Measurements from ENCODE around the gene SNTG2. TPM values are rescaled to one million over a fixed set of nuclear protein-coding genes. Genes with fewer than 3 reads are reported as not detected.

The SNTG2 gene
- total RNA-seq, 1 experiment from 2014 or later = 20.5 TPM

GRCh38 chr2:1192121-1192520, 241.5 kb downstream of the SNTG2 start (continued):
- TF ChIP-seq NR2C2 (CRISPR knock-in tag; IDR thresholded peaks at IDR 0.05) (no peak), GABPB1 (CRISPR knock-in tag; IDR thresholded peaks at IDR 0.05) (no peak), TEAD4 (CRISPR knock-in tag; IDR thresholded peaks at IDR 0.05) (no peak), ERG (CRISPR knock-in tag; IDR thresholded peaks at IDR 0.05) (no peak)
- TF ChIP-seq, protein P1, sequence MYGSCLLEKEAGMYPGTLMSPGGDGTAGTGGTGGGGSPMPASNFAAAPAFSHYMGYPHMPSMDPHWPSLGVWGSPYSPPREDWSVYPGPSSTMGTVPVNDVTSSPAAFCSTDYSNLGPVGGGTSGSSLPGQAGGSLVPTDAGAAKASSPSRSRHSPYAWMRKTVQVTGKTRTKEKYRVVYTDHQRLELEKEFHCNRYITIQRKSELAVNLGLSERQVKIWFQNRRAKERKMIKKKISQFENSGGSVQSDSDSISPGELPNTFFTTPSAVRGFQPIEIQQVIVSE (CRISPR knock-in tag; IDR thresholded peaks at IDR 0.05; ENCODE audit: borderline replicate concordance) = no peak
- TF ChIP-seq, protein P2, sequence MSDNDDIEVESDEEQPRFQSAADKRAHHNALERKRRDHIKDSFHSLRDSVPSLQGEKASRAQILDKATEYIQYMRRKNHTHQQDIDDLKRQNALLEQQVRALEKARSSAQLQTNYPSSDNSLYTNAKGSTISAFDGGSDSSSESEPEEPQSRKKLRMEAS (CRISPR knock-in tag; IDR thresholded peaks at IDR 0.05) = no peak

- TF ChIP-seq FOXJ3 (CRISPR knock-in tag; IDR thresholded peaks at IDR 0.05; ENCODE audit: borderline replicate concordance) (no peak), TCF7 (CRISPR knock-in tag; IDR thresholded peaks at IDR 0.05; ENCODE audit: low read depth) (no peak), TEAD1 (CRISPR knock-in tag; IDR thresholded peaks at IDR 0.05) (no peak), AR (CRISPR knock-in tag; IDR thresholded peaks at IDR 0.05) (no peak), PRRX2 (CRISPR knock-in tag; IDR thresholded peaks at IDR 0.05) (no peak), MXD4 (CRISPR knock-in tag; IDR thresholded peaks at IDR 0.05; ENCODE audit: borderline replicate concordance) (no peak), NR3C1 (CRISPR knock-in tag; conservative IDR thresholded peaks at IDR 0.05; ENCODE audit: low read depth) (no peak), E2F5 (CRISPR knock-in tag; IDR thresholded peaks at IDR 0.05) (no peak)
- TF ChIP-seq, protein P3, sequence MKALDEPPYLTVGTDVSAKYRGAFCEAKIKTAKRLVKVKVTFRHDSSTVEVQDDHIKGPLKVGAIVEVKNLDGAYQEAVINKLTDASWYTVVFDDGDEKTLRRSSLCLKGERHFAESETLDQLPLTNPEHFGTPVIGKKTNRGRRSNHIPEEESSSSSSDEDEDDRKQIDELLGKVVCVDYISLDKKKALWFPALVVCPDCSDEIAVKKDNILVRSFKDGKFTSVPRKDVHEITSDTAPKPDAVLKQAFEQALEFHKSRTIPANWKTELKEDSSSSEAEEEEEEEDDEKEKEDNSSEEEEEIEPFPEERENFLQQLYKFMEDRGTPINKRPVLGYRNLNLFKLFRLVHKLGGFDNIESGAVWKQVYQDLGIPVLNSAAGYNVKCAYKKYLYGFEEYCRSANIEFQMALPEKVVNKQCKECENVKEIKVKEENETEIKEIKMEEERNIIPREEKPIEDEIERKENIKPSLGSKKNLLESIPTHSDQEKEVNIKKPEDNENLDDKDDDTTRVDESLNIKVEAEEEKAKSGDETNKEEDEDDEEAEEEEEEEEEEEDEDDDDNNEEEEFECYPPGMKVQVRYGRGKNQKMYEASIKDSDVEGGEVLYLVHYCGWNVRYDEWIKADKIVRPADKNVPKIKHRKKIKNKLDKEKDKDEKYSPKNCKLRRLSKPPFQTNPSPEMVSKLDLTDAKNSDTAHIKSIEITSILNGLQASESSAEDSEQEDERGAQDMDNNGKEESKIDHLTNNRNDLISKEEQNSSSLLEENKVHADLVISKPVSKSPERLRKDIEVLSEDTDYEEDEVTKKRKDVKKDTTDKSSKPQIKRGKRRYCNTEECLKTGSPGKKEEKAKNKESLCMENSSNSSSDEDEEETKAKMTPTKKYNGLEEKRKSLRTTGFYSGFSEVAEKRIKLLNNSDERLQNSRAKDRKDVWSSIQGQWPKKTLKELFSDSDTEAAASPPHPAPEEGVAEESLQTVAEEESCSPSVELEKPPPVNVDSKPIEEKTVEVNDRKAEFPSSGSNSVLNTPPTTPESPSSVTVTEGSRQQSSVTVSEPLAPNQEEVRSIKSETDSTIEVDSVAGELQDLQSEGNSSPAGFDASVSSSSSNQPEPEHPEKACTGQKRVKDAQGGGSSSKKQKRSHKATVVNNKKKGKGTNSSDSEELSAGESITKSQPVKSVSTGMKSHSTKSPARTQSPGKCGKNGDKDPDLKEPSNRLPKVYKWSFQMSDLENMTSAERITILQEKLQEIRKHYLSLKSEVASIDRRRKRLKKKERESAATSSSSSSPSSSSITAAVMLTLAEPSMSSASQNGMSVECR (CRISPR knock-in tag; IDR thresholded peaks at IDR 0.05; ENCODE audit: borderline replicate concordance) = no peak
Measured at GRCh38 chr2:1193801-1194200, 243.2 kb downstream of the SNTG2 start.

More at GRCh38 chr2:1193801-1194200, 243.2 kb downstream of the SNTG2 start:
- no peaks in the 10 kb centered on the region for H3K27me3 Mint-ChIP-seq (ENCODE audit: low read depth)
- ChIA-PET CTCF (no interaction called here), POLR2A (no interaction called here)
- DNase-seq (ENCODE audit: low spot score) (no peak), ATAC-seq (no peak)
- no peak overlapping the region for H3K4me3 Mint-ChIP-seq
- H3K9me3 Mint-ChIP-seq = peaks cover 31% of the 10 kb centered on the region
- peaks cover 30% of the 10 kb centered on the region for H3K36me3 Mint-ChIP-seq
- H3K27ac Mint-ChIP-seq = no peak overlapping the region
- no peaks in the 10 kb centered on the region for H3K4me1 Mint-ChIP-seq
